ENCODE data around the gene SLAIN1. TPM values are rescaled to one million over a fixed set of nuclear protein-coding genes. Genes with fewer than 3 reads are reported as not detected.

SLAIN1 gene
- total RNA-seq, 1 experiment from 2014 or later = 17.5 TPM

DNA sequence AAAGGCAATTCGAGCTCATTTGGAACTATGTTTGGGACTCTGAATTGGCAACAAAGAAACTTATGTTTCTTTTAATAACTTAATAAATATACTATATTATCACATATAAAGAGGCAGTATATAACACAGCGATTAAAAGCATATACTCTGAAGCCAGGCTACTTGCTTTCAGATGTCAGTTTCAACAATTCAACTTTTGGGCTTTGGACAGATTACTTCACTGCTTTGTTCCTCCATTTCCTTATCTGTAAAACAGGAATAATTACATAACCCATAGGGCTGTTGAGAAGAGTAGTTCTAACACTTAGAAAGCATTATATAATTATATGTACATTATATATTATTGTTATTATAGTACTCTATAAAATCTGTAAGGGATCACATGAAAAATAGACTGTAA, 113.9 kb downstream of the SLAIN1 start:
- no peak for DNase-seq

DNA sequence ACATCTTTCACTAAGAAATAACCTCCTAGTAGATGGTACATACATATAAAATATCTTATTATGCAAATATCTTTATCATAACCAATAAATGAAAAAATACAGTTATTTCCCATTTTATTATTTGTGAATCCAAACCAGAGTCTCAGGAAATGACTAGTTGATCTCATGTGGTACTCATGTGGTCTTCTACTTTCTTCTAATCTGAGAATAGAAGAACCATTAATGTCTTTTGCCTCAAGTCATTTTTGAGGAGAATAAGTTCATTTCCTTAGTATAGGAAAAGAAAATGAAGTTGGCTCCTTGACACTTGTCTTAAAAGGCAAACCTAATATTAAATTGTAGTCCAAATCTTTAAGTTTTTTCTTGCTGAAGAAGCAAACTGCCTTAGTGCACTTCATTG, 114.5 kb downstream of the SLAIN1 start:
- Histone ChIP-seq H3K27me3 (ENCODE audit: control insufficient read depth, insufficient read depth, low read length) (no peaks in the 10 kb centered on the region), H3K36me3 (replicated peaks; ENCODE audit: control insufficient read depth, insufficient read depth, low read length) (no peaks in the 10 kb centered on the region), H3K4me3 (ENCODE audit: insufficient read depth, low read depth, low read length) (no peak overlapping the region)
- DNase-seq = no peak

More for the DNA sequence above, 113.9 kb downstream of the SLAIN1 start:
- Histone ChIP-seq H3K36me3 (replicated peaks; ENCODE audit: control insufficient read depth, insufficient read depth, low read length) (no peaks in the 10 kb centered on the region), H3K4me3 (ENCODE audit: insufficient read depth, low read depth, low read length) (no peak overlapping the region), H3K27me3 (ENCODE audit: control insufficient read depth, insufficient read depth, low read length) (no peaks in the 10 kb centered on the region)

Other genes with a start within 250 kb of the SLAIN1 start
- gene SCEL, start 162.0 kb upstream of the SLAIN1 start, total RNA-seq (2014; rRNA removed; shearing (Covaris generic)) = not detected in 2 replicates
- gene EDNRB, start 221.1 kb downstream of the SLAIN1 start, total RNA-seq (2014; rRNA removed; shearing (Covaris generic)) = 32.9 and 33.1 TPM in 2 replicates

Measured in H7 (cell line).